DMS153 treated with DMSO at 0.1 percent for 48 hours (cell line): ENCODE measurements around the gene ZNF292.
"Not testable (repeated sequence)": the region's sequence is repeated elsewhere in the genome, so short reads cannot be mapped to it uniquely, and the experiment has no call there.

ENCODE experiments used
- DNase-seq: peaks from one replicate; lab custom pipeline; 2025; ENCODE audit not compliant: unreplicated experiment; lab: John Stamatoyannopoulos, UW

Gene ZNF292

GRCh38 chr6:87154993-87155841 lies at the start of gene ZNF292:
Gene ZNF292 (plus strand): TSS chr6:87155565. CDS start chr6:87155592, 27 bp downstream.
- peak; percentile 99 for DNase-seq

- DNase-seq: no peak
Measured at GRCh38 chr6:87105823-87106222, 49.5 kb upstream of the ZNF292 start.

- no peak for DNase-seq
Measured at GRCh38 chr6:87110636-87111035, 44.7 kb upstream of the ZNF292 start.

GRCh38 chr6:87115402-87116135 lies 39.8 kb upstream of the ZNF292 start:
- no peak for DNase-seq

- no peak for DNase-seq
Measured at GRCh38 chr6:87116922-87117321, 38.4 kb upstream of the ZNF292 start.

- DNase-seq: no peak
Measured at GRCh38 chr6:87118054-87118453, 37.3 kb upstream of the ZNF292 start.

- no peak for DNase-seq
Measured at GRCh38 chr6:87122477-87122876, 32.9 kb upstream of the ZNF292 start.

- DNase-seq: no peak
Measured at GRCh38 chr6:87124074-87124473, 31.3 kb upstream of the ZNF292 start.

- DNase-seq: no peak
Measured at GRCh38 chr6:87126501-87126900, 28.9 kb upstream of the ZNF292 start.

GRCh38 chr6:87127737-87128136 lies 27.6 kb upstream of the ZNF292 start:
- no peak for DNase-seq

- DNase-seq: no peak
Measured at GRCh38 chr6:87136963-87137362, 18.4 kb upstream of the ZNF292 start.

- peak; percentile 65 for DNase-seq
Measured at GRCh38 chr6:87139236-87139635, 16.1 kb upstream of the ZNF292 start.

- DNase-seq: not testable (repeated sequence)
Measured at GRCh38 chr6:87139927-87140326, 15.4 kb upstream of the ZNF292 start.

- no peak for DNase-seq
Measured at GRCh38 chr6:87146363-87146762, 9.0 kb upstream of the ZNF292 start.

GRCh38 chr6:87150406-87150805 lies 5.0 kb upstream of the ZNF292 start:
- no peak for DNase-seq

GRCh38 chr6:87151471-87151780 lies 3.9 kb upstream of the ZNF292 start:
- DNase-seq: no peak

- DNase-seq: peak; percentile 82
Measured at GRCh38 chr6:87151781-87152525, 3.4 kb upstream of the ZNF292 start.

GRCh38 chr6:87152526-87152955 lies 2.8 kb upstream of the ZNF292 start:
- DNase-seq: peak; percentile 60

- DNase-seq: peak; percentile 48
Measured at GRCh38 chr6:87154641-87154992, 748 bp upstream of the ZNF292 start.

GRCh38 chr6:87155842-87156815 lies 764 bp downstream of the ZNF292 start:
- DNase-seq: peak; percentile 29

- DNase-seq: not testable (repeated sequence)
Measured at GRCh38 chr6:87157596-87157995, 2.2 kb downstream of the ZNF292 start.
